Raji (cell line): ENCODE results near the gene ATG7.

ENCODE experiments used
- POLR2A ChIP-seq: IDR thresholded peaks from 2 replicates; pipeline ENCODE4 v1.6.1; 2011; ENCODE audit warnings: low read depth, low read length, control low read depth; ENCODE audit not compliant: insufficient read depth

The ATG7 gene

GRCh38 chr3:11382146-11382745 is 110.0 kb downstream of the ATG7 start:
- no peak for TF ChIP-seq POLR2A

DNA sequence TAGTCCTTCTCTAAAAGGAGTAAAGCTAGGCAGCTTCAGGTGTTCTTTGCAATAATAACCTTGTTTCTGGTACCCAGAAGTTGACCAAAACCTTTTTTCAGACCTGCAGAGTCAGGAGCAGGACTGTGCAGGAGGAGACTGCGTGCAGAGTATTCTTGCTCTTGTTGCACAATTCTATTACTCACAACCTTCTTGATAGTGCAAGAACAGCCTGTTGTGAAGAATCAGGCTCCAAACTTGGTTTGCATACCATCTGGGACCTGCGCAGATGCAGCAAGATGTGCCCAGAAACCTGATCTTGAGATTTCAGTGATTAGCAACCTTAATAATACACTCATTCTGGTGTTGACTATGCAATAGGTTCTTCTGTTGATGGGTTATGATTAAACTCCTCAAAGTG is 111.9 kb downstream of the ATG7 start:
- no peak for TF ChIP-seq POLR2A

DNA sequence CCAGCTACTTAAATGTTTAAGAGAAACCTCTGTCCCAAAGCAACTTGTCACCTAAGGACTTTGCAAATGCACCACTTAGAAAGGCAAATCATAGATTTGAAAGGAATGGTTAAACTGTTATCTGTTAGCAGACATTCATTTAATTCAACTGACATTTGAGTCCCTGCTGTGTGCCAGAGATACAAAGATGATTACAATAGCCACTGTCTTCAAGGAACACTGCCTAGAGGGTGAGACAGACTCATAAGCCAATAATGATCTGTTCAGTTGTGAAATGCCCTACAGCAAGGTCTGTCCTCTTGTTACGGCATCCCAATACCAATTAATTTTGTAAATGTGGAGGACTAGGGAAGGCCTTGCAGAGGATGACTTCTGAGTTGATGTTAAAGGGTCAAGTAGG is 113.1 kb downstream of the ATG7 start:
- no peak for TF ChIP-seq POLR2A

DNA sequence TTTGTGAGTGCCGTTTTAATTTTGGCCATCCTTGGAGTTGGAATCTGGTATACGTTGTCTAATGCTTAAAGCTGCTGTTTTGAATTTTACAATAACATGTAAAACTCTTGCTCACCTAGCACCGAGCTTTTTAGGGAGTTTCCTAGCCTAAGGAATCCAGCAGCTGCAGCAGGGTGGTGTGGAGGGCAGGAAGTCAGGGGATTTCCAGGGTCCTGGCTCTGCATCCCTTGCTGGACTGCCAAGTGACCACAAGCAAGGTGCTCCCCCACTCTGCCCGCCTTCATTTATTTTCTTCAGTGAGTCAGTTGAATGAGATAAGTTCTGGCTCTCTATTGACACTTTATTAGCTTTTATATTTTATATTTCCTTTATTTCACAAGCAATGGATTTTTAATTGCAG is 113.7 kb downstream of the ATG7 start:
- no peak for TF ChIP-seq POLR2A

- no peak for TF ChIP-seq POLR2A
Measured at GRCh38 chr3:11386465-11387113, 114.4 kb downstream of the ATG7 start.

DNA sequence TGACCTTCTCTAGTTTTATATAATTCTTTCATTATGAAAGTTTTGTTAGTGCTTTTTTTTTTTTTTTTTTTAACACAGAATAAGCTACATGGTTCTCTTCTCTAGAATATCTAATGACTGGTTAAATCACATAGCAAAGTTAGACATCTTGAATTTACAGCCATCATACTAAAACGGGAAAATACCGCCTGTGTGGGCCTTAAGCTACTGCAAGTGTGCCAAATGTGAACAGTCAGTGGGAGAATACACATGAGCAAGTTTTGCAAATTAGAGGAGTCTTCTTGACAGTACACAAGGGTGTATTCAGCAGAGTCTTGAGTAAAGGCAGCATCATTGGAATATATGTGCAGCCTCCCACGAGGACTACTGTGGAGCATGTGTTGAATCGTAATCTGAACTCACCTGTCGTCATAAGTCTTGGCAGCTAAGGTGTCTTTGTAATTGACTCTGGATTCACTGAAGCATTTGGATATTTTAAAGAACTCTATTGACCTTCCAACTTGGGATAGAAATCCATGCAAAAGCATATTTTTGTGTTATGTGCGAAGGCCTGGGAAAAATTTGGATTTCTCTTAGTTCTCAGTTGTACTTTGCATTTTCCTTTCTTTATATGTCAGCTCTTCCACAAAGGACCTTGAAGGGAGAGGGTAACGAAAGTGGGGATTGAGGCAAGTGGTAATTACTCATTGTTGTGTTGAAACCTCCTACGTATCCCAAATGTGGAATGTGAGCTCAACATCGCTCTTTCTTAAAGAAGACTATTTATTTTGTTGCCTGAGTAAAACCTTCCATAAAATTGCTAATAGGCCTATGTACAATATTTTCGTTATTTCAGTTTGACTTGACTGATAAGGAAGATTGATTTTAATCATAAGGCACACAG is 117.4 kb downstream of the ATG7 start:
- TF ChIP-seq POLR2A: no peak

DNA sequence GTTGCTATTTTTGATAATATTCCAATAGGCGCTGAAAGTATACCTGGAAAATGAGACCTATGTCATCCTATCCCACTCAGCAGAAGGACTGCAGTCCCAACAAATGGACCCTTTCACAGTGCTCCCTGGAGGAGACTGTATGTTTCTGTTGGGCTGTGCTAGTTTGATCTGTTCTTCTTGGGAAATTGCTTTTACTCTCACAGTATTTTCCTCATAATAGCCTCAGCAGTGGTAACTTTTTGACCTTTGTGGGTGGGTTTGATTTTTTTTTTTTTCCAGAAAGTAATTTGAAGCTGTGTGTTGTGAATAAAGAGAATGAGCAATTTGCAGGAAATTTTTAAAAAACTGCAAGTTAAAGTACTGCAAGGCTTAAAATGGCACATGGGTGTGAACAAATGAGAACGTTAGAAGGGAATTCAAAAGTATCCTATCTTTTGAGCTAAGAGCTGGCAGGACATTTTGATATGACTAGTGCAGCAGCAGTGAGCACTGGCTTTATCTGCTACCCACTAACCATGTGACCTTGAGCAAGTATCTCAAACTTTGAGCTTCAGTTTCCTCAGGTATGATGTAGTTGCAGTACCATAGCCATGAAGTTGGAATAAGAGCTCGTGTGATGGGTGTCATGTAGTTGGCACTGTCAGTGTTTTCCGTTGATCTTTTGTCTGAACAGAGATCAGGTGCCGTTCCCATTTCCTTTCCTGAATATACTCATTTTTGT is 118.4 kb downstream of the ATG7 start:
- TF ChIP-seq POLR2A: no peak

DNA sequence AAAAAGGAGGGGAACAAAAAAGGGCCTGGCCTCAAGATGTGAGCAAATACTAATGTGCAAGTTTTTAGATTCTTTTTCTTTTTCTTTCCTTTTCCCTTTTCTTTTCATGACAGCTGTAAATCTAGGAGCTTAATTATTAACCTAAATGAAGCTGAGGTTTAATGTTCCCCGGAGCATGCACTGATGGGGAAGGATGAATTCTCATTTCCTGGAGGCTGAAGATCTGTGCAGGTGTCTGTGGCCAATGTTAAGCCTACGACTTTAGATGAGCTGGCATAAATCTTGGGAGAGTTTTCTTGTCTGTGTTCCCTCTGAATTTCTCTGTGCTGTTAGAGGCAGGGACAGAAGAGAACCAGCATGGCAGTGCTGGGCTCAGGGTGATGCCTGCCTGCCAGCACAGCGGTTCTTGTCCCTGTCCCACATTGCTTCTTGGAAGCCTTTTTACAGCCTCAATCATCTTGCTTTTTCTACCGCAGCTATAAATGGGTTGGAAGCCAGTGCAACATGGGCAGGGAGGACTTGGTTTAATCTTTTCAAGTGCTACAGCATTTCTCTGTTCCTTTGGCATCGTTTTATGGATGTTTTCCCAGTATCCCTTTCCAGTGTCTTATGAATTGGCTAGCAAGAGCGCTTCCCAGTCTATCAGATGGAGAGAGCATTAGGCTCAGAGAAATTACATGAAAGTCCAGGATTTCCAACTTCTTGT is 119.1 kb downstream of the ATG7 start:
- TF ChIP-seq POLR2A: no peak

- TF ChIP-seq POLR2A: no peak
Measured at GRCh38 chr3:11392014-11392859, 120.0 kb downstream of the ATG7 start.

- TF ChIP-seq POLR2A: no peak
Measured at GRCh38 chr3:11392860-11393114, 120.6 kb downstream of the ATG7 start.

- TF ChIP-seq POLR2A: no peak
Measured at GRCh38 chr3:11393401-11393800, 121.2 kb downstream of the ATG7 start.

- TF ChIP-seq POLR2A: no peak
Measured at GRCh38 chr3:11394392-11394791, 122.2 kb downstream of the ATG7 start.

DNA sequence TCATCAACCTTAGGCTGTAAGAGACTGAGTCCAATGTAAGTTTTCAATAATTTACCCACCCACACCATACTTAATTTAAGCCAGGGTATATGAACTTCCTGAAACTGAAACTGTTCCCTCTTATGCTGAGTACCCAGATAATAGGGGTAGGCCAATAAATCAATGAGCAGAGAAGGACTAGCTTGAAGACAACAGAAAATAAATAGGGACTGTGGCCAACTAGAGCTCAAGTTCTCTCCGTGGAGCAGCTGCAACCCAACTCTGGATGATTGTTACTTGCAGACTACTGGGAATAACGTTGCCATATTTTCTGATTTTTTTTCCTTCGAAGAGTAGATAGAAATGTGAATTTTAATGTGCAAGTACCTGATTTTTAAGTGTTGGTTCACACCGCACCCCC is 128.0 kb downstream of the ATG7 start:
- no peak for TF ChIP-seq POLR2A

GRCh38 chr3:11401434-11401833 is 129.2 kb downstream of the ATG7 start:
- no peak for TF ChIP-seq POLR2A
